ENCODE results near the gene RUBCNL. TPM values are rescaled to one million over a fixed set of nuclear protein-coding genes. Genes with fewer than 3 reads are reported as not detected.

RUBCNL gene
- total RNA-seq, 2 experiments from 2014 or later, result 352 to 383 TPM

DNA sequence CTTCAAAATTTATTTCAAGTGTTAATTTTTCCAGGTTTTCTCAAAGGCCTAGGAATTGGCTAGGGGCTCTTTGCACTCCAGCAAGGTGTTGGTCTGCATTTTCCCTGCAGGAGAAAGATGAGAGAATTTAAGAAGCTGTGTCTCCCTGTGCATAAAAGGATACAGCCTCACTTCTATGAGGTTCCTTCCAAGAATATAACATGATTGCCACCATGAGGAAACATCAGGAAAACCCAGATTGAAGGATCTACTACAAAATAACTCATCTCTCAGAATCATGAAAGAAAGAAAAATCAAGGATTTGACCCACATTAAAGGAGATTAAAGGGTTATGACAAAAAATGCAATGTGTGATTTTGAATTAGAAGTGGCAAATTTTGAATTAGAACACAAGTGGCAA lies 69.9 kb downstream of the RUBCNL start:
- H3K4me3 ChIP-seq (ENCODE audit: low read depth, low read length, poor library complexity, severe bottlenecking), result no peak overlapping the region

GRCh38 chr13:46315491-46316075 lies 71.5 kb downstream of the RUBCNL start:
- ChIA-PET POLR2A (no interaction called here), CTCF (ENCODE audit: unreplicated experiment) (no interaction called here)
- Histone ChIP-seq H3K9me2 (ENCODE audit: insufficient read depth, low read length) (no peaks in the 10 kb centered on the region), H3K4me3 (ENCODE audit: low read depth, low read length, poor library complexity, severe bottlenecking) (no peak overlapping the region), H3K9me3 (ENCODE audit: low read length) (no peaks in the 10 kb centered on the region), H3K4me1 (ENCODE audit: insufficient read depth, low read length, poor library complexity, severe bottlenecking) (no peaks in the 10 kb centered on the region), H3K79me2 (ENCODE audit: insufficient read depth, low read depth, low read length) (no peaks in the 10 kb centered on the region), H3K27ac (ENCODE audit: low read depth, low read length, poor library complexity, severe bottlenecking) (no peak overlapping the region), H4K20me1 (ENCODE audit: insufficient read depth, low read length) (no peaks in the 10 kb centered on the region), H3K36me3 (ENCODE audit: insufficient read depth, low read length) (no peaks in the 10 kb centered on the region), H3K4me2 (ENCODE audit: low read length) (no peak overlapping the region), H2AFZ (ENCODE audit: low read length) (no peak overlapping the region)
- DNase-seq (ENCODE audit: low spot score), result no peak
- no peak for TF ChIP-seq EZH2phosphoT487 (IDR thresholded peaks at IDR 0.05; ENCODE audit: borderline replicate concordance, low read depth, low read length)
- TF ChIP-seq, protein P1, sequence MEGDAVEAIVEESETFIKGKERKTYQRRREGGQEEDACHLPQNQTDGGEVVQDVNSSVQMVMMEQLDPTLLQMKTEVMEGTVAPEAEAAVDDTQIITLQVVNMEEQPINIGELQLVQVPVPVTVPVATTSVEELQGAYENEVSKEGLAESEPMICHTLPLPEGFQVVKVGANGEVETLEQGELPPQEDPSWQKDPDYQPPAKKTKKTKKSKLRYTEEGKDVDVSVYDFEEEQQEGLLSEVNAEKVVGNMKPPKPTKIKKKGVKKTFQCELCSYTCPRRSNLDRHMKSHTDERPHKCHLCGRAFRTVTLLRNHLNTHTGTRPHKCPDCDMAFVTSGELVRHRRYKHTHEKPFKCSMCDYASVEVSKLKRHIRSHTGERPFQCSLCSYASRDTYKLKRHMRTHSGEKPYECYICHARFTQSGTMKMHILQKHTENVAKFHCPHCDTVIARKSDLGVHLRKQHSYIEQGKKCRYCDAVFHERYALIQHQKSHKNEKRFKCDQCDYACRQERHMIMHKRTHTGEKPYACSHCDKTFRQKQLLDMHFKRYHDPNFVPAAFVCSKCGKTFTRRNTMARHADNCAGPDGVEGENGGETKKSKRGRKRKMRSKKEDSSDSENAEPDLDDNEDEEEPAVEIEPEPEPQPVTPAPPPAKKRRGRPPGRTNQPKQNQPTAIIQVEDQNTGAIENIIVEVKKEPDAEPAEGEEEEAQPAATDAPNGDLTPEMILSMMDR (conservative IDR thresholded peaks at IDR 0.05; ENCODE audit: low read length), result no peak
- no TSS peak for BruUV-seq (replicated peaks)
- intact Hi-C loops (cut with micrococcal nuclease; ENCODE audit: unreplicated experiment), result no loop called here

More for the DNA sequence above, 69.9 kb downstream of the RUBCNL start:
- Histone ChIP-seq H3K9me2 (ENCODE audit: insufficient read depth, low read length) (no peaks in the 10 kb centered on the region), H2AFZ (ENCODE audit: low read length) (no peak overlapping the region), H3K4me2 (ENCODE audit: low read length) (no peak overlapping the region), H4K20me1 (ENCODE audit: insufficient read depth, low read length) (no peaks in the 10 kb centered on the region), H3K27ac (ENCODE audit: low read depth, low read length, poor library complexity, severe bottlenecking) (no peak overlapping the region), H3K36me3 (ENCODE audit: insufficient read depth, low read length) (no peaks in the 10 kb centered on the region), H3K4me1 (ENCODE audit: insufficient read depth, low read length, poor library complexity, severe bottlenecking) (peaks cover 7% of the 10 kb centered on the region), H3K9me3 (ENCODE audit: low read length) (no peaks in the 10 kb centered on the region), H3K79me2 (ENCODE audit: insufficient read depth, low read depth, low read length) (no peaks in the 10 kb centered on the region)
- ChIA-PET CTCF (ENCODE audit: unreplicated experiment) (no interaction called here), POLR2A (interaction anchor here (0.5 kb wide), 1 partner anchor 426 kb away, joined by 3 read pairs; no protein-coding TSS in a partner anchor)
- intact Hi-C loops (cut with micrococcal nuclease; ENCODE audit: unreplicated experiment), result no loop called here
- no peak for TF ChIP-seq EZH2phosphoT487 (IDR thresholded peaks at IDR 0.05; ENCODE audit: borderline replicate concordance, low read depth, low read length)
- TF ChIP-seq, protein P1 (conservative IDR thresholded peaks at IDR 0.05; ENCODE audit: low read length), result no peak
- BruUV-seq (replicated peaks), result no TSS peak
- no peak for DNase-seq (ENCODE audit: low spot score)

DNA sequence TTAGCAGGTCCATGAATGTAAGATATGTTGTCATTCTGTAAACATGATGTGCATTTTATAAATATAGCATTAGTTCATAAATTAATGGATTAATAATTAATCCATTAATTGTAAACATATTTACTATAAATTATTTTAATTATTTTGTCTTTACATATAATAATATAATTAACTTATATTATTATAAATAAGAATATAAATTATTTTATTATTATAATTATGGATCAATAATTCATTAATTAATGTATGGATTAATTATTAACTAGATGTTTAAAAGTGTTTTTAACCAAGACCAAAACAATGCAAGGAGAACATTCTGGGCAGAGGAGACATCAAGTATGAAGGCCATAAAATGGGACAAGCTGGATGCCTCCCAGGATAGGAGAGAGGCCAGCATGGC lies 72.0 kb downstream of the RUBCNL start:
- CTCF ChIA-PET (ENCODE audit: unreplicated experiment), result no interaction called here
- Histone ChIP-seq H3K27ac (ENCODE audit: low read depth, low read length, poor library complexity, severe bottlenecking) (no peak overlapping the region), H4K20me1 (ENCODE audit: insufficient read depth, low read length) (no peaks in the 10 kb centered on the region), H3K4me3 (ENCODE audit: low read depth, low read length, poor library complexity, severe bottlenecking) (no peak overlapping the region), H3K4me2 (ENCODE audit: low read length) (no peak overlapping the region), H2AFZ (ENCODE audit: low read length) (no peak overlapping the region), H3K4me1 (ENCODE audit: insufficient read depth, low read length, poor library complexity, severe bottlenecking) (no peaks in the 10 kb centered on the region), H3K36me3 (ENCODE audit: insufficient read depth, low read length) (no peaks in the 10 kb centered on the region), H3K9me3 (ENCODE audit: low read length) (no peaks in the 10 kb centered on the region), H3K79me2 (ENCODE audit: insufficient read depth, low read depth, low read length) (no peaks in the 10 kb centered on the region), H3K9me2 (ENCODE audit: insufficient read depth, low read length) (no peaks in the 10 kb centered on the region)
- intact Hi-C loops (cut with micrococcal nuclease; ENCODE audit: unreplicated experiment), result no loop called here
- DNase-seq (ENCODE audit: low spot score), result no peak
- POLR2A ChIA-PET, result no interaction called here
- TF ChIP-seq, protein P1 (conservative IDR thresholded peaks at IDR 0.05; ENCODE audit: low read length), result no peak
- BruUV-seq (replicated peaks), result no TSS peak
